BJ (cell line): Measurements from ENCODE around the gene C10orf105. TPM values are rescaled to one million over a fixed set of nuclear protein-coding genes. Genes with fewer than 3 reads are reported as not detected.

Experiments
- CTCF ChIA-PET: fragments of 350-600 bp; formaldehyde crosslinking; extraction: SDS; loops from one replicate; lab custom pipeline; 2021; ENCODE audit warnings: antibody characterized with exemption, inconsistent platforms; lab: Yijun Ruan, JAX
- POLR2A ChIA-PET: fragments of 300-600 bp; sonication (Branson Sonifier 250); formaldehyde crosslinking; extraction: SDS; loops from one replicate; lab custom pipeline; 2021; ENCODE audit warnings: antibody characterized with exemption; lab: Charles Lee
- DNase-seq: peaks from one replicate; pipeline ENCODE4 v3.0.0-alpha.2; 2011; ENCODE audit warnings: low read depth
- H3K27me3 ChIP-seq: 2 replicates; pipeline ENCODE4 v1.6.0; 2011; ENCODE audit warnings: low read length; ENCODE audit not compliant: control insufficient read depth, insufficient read depth
- H3K36me3 ChIP-seq: 2 replicates; pipeline ENCODE4 v1.5.1; 2011; ENCODE audit warnings: low read length; ENCODE audit not compliant: control insufficient read depth, insufficient read depth
- H3K4me3 ChIP-seq: 2 replicates; pipeline ENCODE4 v1.5.1; 2011; ENCODE audit warnings: low read depth, mild to moderate bottlenecking, control low read depth, low read length
- polyA plus RNA-seq: library from polyadenylated mRNA; depleted of rRNA; stranded (reverse); fragments of >200 nt; gene quantifications from 2 replicates; pipeline ENCODE4 v1.2.3, GENCODE V29; 2011
- TF ChIP-seq, protein P1 (sequence below): IDR thresholded peaks from 2 replicates; pipeline ENCODE4 v1.5.1; 2011; ENCODE audit warnings: low read depth, mild to moderate bottlenecking, control low read depth, inconsistent platforms, low read length, moderate library complexity; ENCODE audit not compliant: insufficient read depth

The C10orf105 gene
- polyA plus RNA-seq, 1 experiment = 1.1 TPM

DNA sequence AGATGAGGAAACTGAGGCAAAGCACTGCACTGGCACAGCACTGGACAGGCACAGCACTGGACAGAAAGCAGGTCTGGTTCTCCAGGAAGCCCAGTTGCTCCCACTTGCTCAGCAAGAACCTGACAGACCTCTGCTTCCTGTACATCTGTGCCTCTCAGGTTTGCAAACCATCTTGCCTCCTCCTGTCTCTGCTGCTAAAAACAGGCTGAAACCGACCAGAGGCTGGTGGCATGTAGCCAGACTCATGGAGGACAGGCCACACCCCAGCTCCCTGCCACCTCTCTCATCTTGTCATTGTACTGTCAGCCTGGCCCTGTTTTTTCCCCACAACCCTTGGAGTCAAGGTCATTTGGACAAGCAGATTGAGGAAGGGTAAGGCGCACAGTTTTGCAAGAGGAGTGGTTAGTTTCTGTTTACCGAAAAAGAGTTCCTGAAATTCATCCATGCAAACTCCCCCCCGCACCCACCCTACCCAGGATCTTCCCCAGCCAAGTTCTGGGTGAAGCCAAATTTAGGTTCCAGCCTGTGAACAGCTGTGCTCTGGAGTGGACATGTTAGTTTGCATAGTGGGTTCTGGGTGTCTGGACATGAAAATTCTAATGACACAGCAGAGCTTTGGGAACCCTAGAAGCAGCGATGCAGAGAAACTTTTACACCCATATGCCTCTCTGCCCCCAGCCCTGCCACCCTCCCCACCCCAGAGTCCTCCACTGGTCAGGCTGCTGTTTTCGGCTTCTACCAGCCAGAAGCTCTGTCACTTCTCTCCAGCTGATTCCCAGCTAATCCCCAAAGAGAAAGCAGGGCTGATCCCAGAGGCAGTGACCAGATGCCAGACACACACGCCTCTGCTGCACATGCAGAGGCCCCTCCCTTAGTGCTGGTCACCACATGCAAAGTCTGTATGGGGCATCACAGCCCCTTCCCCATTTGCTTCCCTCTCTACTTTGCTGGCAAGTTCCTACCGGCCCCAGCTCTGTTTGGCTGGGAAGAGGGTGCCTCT, 8.5 kb upstream of the C10orf105 start:
- H3K4me3 ChIP-seq = no peak overlapping the region
- ChIA-PET CTCF (interaction anchor here (0.7 to 4.2 kb wide), 10 partner anchors 9 to 85 kb away, joined by 3 to 11 read pairs (median 4); no protein-coding TSS in a partner anchor), POLR2A (interaction anchor here (0.7 kb wide), 1 partner anchor 24 kb away, joined by 3 read pairs; no protein-coding TSS in a partner anchor)
- TF ChIP-seq, protein P1, sequence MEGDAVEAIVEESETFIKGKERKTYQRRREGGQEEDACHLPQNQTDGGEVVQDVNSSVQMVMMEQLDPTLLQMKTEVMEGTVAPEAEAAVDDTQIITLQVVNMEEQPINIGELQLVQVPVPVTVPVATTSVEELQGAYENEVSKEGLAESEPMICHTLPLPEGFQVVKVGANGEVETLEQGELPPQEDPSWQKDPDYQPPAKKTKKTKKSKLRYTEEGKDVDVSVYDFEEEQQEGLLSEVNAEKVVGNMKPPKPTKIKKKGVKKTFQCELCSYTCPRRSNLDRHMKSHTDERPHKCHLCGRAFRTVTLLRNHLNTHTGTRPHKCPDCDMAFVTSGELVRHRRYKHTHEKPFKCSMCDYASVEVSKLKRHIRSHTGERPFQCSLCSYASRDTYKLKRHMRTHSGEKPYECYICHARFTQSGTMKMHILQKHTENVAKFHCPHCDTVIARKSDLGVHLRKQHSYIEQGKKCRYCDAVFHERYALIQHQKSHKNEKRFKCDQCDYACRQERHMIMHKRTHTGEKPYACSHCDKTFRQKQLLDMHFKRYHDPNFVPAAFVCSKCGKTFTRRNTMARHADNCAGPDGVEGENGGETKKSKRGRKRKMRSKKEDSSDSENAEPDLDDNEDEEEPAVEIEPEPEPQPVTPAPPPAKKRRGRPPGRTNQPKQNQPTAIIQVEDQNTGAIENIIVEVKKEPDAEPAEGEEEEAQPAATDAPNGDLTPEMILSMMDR = no peak
- no peaks in the 10 kb centered on the region for H3K27me3 ChIP-seq
- no peak for DNase-seq
- H3K36me3 ChIP-seq = no peaks in the 10 kb centered on the region

- DNase-seq = no peak
- CTCF ChIA-PET = interaction anchor here (0.8 to 4.2 kb wide), 8 partner anchors 11 to 413 kb away, joined by 3 to 11 read pairs (median 4); partner anchors contain the start of gene VSIR
- Histone ChIP-seq H3K4me3 (no peak overlapping the region), H3K36me3 (no peaks in the 10 kb centered on the region), H3K27me3 (no peaks in the 10 kb centered on the region)
- POLR2A ChIA-PET = no interaction called here
- TF ChIP-seq, protein P1 = no peak
Observed at GRCh38 chr10:71727105-71727737, 7.6 kb upstream of the C10orf105 start.

- CTCF ChIA-PET = interaction anchor here (0.8 to 4.2 kb wide), 10 partner anchors 9 to 413 kb away, joined by 3 to 11 read pairs (median 4); partner anchors contain the start of gene VSIR
- POLR2A ChIA-PET = no interaction called here
- Histone ChIP-seq H3K36me3 (no peaks in the 10 kb centered on the region), H3K4me3 (no peak overlapping the region), H3K27me3 (no peaks in the 10 kb centered on the region)
- TF ChIP-seq, protein P1 = no peak
- no peak for DNase-seq
Observed at GRCh38 chr10:71726580-71727104, 7.1 kb upstream of the C10orf105 start.

DNA sequence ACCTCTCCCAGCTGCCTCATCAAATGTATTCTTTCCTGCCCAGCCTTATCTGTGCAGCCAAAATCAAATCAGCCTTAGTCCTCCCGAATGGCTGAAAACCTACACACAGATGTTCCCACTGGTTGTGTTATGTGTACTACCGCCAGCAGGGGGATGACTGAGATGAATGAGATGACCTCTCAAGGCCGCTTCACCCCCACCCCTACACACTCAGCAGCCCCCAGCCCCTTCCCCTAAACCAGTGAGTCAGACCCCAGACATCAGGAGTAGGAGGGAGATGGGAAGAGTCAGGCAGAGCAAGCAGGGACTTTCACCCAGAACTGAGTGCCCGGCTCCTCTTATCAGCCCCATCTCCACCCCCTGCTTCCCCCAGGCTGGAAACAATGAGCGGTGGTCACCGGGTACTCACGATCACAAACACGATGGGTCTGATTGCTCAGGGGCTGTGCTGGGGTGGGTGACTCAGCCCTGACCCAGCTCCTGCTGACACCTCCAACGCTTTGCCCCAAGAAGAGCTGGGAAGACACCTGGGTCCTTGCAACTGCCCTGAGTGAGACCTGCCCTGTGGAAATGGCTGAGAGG, 6.5 kb upstream of the C10orf105 start:
- ChIA-PET POLR2A (no interaction called here), CTCF (interaction anchor here (0.8 to 4.2 kb wide), 12 partner anchors 9 to 412 kb away, joined by 3 to 11 read pairs (median 4); partner anchors contain the start of gene VSIR)
- DNase-seq = no peak
- Histone ChIP-seq H3K36me3 (no peaks in the 10 kb centered on the region), H3K27me3 (no peaks in the 10 kb centered on the region), H3K4me3 (no peak overlapping the region)
- TF ChIP-seq, protein P1 = peak; percentile 61
